ENCODE measurements around the gene POMGNT1. TPM values are rescaled to one million over a fixed set of nuclear protein-coding genes. Genes with fewer than 3 reads are reported as not detected.

Gene POMGNT1
- total and polyA plus RNA-seq, 2 of the 13 experiments (the other 11 are each of a cell fraction or from before 2014, with no cell fraction given) = 33.9 to 46.8 TPM

DNA sequence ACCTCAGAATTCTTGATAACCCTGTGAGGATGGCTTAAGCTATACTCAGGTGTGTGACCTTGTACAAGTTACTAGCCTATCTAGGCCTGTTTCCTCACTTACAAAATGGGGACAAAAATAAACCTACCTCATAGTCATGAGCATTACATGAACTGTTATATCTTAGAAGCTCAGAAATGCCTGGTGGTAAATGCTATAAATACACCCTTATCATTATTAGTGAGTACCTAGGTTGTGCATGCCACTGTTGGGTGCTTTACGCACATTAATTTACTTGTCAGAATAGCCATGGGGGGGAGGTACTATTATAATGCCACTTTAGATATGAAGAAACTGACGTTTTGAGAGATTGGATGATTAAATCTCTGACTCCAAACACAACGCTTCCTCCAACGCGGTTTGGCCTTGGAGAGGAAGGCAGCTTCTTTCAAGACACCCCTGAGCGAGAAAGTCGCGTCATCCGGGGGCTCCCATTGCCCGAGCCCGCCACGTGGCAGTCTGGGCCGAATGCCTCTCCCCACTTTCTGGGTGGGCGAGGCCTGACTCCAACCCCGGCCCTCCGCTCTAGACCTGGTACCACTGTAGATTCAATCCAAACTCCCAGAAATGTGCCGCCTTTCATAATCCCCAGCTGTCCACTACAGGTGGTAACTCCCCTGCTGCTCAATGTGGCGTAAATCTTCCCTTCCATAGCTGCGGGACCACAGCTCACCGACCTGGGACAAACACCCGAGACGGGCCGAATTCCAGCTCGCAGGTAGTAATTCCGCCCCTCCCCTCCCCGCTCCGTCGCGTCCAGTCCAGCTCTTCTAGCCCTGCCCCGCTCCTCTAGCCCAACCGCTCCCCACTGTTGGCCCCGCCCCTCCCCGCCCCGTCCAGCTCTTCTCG is 48.6 kb upstream of the POMGNT1 start (continued):
- TF ChIP-seq LCORL (IDR thresholded peaks at IDR 0.05) (no peak), LCORL (CRISPR knock-in tag; IDR thresholded peaks at IDR 0.05) (peak; percentile 76), FOSL2 (CRISPR knock-in tag; IDR thresholded peaks at IDR 0.05) (no peak), IRF2 (CRISPR knock-in tag; IDR thresholded peaks at IDR 0.05) (0 out of 2 replicates have a peak, but pooled peaks have one; percentile 9), WIZ (CRISPR knock-in tag; IDR thresholded peaks at IDR 0.05) (no peak), PCBP2 (optimal IDR thresholded peaks at IDR 0.05; ENCODE audit: low read depth, low read length, poor library complexity, severe bottlenecking) (no peak), ZNF296 (CRISPR knock-in tag; conservative IDR thresholded peaks at IDR 0.05) (no peak), ZNF33B (CRISPR knock-in tag; IDR thresholded peaks at IDR 0.05) (no peak), ZMYM3 (CRISPR knock-in tag; IDR thresholded peaks at IDR 0.05) (no peak), SIN3B (IDR thresholded peaks at IDR 0.05; ENCODE audit: low read length) (no peak), GABPA (IDR thresholded peaks at IDR 0.05; ENCODE audit: low read depth, low read length) (no peak), GABPA (CRISPR knock-in tag; IDR thresholded peaks at IDR 0.05; ENCODE audit: low read depth) (no peak), ZNF234 (CRISPR knock-in tag; conservative IDR thresholded peaks at IDR 0.05) (no peak), JUN (CRISPR knock-in tag; IDR thresholded peaks at IDR 0.05) (no peak), SUZ12 (IDR thresholded peaks at IDR 0.05; ENCODE audit: low read depth, low read length) (no peak), MXD4 (CRISPR knock-in tag; IDR thresholded peaks at IDR 0.05) (no peak), ZMYM2 (CRISPR knock-in tag; IDR thresholded peaks at IDR 0.05) (no peak), SP140L (CRISPR knock-in tag; IDR thresholded peaks at IDR 0.05; ENCODE audit: borderline replicate concordance) (no peak), ZNF383 (CRISPR knock-in tag; IDR thresholded peaks at IDR 0.05; ENCODE audit: borderline replicate concordance) (no peak), KDM3A (CRISPR knock-in tag; IDR thresholded peaks at IDR 0.05; ENCODE audit: low read depth) (no peak), ZNF670 (CRISPR knock-in tag; IDR thresholded peaks at IDR 0.05; ENCODE audit: borderline replicate concordance) (no peak)
- TF ChIP-seq, protein P1, sequence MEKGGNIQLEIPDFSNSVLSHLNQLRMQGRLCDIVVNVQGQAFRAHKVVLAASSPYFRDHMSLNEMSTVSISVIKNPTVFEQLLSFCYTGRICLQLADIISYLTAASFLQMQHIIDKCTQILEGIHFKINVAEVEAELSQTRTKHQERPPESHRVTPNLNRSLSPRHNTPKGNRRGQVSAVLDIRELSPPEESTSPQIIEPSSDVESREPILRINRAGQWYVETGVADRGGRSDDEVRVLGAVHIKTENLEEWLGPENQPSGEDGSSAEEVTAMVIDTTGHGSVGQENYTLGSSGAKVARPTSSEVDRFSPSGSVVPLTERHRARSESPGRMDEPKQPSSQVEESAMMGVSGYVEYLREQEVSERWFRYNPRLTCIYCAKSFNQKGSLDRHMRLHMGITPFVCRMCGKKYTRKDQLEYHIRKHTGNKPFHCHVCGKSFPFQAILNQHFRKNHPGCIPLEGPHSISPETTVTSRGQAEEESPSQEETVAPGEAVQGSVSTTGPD (CRISPR knock-in tag; IDR thresholded peaks at IDR 0.05) = no peak
- TF ChIP-seq, protein P2, sequence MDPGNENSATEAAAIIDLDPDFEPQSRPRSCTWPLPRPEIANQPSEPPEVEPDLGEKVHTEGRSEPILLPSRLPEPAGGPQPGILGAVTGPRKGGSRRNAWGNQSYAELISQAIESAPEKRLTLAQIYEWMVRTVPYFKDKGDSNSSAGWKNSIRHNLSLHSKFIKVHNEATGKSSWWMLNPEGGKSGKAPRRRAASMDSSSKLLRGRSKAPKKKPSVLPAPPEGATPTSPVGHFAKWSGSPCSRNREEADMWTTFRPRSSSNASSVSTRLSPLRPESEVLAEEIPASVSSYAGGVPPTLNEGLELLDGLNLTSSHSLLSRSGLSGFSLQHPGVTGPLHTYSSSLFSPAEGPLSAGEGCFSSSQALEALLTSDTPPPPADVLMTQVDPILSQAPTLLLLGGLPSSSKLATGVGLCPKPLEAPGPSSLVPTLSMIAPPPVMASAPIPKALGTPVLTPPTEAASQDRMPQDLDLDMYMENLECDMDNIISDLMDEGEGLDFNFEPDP (CRISPR knock-in tag; conservative IDR thresholded peaks at IDR 0.05) = 0 out of 2 replicates have a peak, but pooled peaks have one; percentile 75
- TF ChIP-seq, protein P3, sequence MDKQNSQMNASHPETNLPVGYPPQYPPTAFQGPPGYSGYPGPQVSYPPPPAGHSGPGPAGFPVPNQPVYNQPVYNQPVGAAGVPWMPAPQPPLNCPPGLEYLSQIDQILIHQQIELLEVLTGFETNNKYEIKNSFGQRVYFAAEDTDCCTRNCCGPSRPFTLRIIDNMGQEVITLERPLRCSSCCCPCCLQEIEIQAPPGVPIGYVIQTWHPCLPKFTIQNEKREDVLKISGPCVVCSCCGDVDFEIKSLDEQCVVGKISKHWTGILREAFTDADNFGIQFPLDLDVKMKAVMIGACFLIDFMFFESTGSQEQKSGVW (CRISPR knock-in tag; IDR thresholded peaks at IDR 0.05; ENCODE audit: borderline replicate concordance) = no peak; the same call in 1 of the 2 replicates
- TF ChIP-seq, protein P4, sequence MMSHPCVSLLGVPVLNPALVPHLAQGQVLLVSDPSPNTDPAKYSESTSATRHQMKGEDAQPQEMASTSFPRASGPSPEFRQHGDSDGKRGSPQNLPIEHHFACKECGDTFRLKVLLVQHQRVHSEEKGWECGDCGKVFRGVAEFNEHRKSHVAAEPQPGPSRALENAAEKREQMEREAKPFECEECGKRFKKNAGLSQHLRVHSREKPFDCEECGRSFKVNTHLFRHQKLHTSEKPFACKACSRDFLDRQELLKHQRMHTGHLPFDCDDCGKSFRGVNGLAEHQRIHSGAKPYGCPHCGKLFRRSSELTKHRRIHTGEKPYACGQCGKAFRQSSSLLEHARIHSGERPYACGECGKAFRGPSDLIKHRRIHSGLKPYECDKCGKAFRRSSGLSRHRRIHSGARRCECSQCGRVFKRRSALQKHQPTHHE (CRISPR knock-in tag; IDR thresholded peaks at IDR 0.05; ENCODE audit: borderline replicate concordance) = no peak
- TF ChIP-seq, protein P5, sequence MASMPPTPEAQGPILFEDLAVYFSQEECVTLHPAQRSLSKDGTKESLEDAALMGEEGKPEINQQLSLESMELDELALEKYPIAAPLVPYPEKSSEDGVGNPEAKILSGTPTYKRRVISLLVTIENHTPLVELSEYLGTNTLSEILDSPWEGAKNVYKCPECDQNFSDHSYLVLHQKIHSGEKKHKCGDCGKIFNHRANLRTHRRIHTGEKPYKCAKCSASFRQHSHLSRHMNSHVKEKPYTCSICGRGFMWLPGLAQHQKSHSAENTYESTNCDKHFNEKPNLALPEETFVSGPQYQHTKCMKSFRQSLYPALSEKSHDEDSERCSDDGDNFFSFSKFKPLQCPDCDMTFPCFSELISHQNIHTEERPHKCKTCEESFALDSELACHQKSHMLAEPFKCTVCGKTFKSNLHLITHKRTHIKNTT (CRISPR knock-in tag; IDR thresholded peaks at IDR 0.05) = no peak

Data from HepG2 (cell line).